K562 (cell line): Measurements from ENCODE around the gene ZDHHC12. TPM values are rescaled to one million over a fixed set of nuclear protein-coding genes. Genes with fewer than 3 reads are reported as not detected.

ENCODE experiments used
- KDM2B ChIP-seq: fragments of 250-450 bp; sonication (Bioruptor Pico); IDR thresholded peaks from 2 replicates; pipeline ENCODE4 v1.8.0; 2021; ENCODE audit warnings: mild to moderate bottlenecking, moderate library complexity
- KLF1 ChIP-seq: fragments of 450-650 bp; IDR thresholded peaks from 2 replicates; pipeline ENCODE4 v1.6.1; 2016; ENCODE audit warnings: missing genetic modification characterization, missing compliant biosample characterization
- MCM5 ChIP-seq: fragments of 450-650 bp; IDR thresholded peaks from 2 replicates; pipeline ENCODE4 v1.6.1; 2016; ENCODE audit warnings: low read depth
- POLR2H ChIP-seq: IDR thresholded peaks from 2 replicates; pipeline ENCODE4 v1.6.1; 2016; ENCODE audit warnings: missing genetic modification characterization, low read depth, mild to moderate bottlenecking, control low read depth, missing compliant biosample characterization, moderate library complexity
- RBFOX2 ChIP-seq: fragments of 200-400 bp; formaldehyde crosslinking; IDR thresholded peaks from 2 replicates; pipeline ENCODE4 v1.6.1; 2017; ENCODE audit warnings: low read depth, mild to moderate bottlenecking, low read length, moderate library complexity
- RBM22 ChIP-seq: fragments of 200-400 bp; formaldehyde crosslinking; IDR thresholded peaks from 2 replicates; pipeline ENCODE4 v1.6.1; 2018; ENCODE audit warnings: low read length, low read depth; ENCODE audit not compliant: poor library complexity, severe bottlenecking
- SIX5 ChIP-seq, 2 experiments: IDR thresholded peaks; 2 replicates each; pipeline ENCODE4 v1.6.1; 2011; ENCODE audit warnings: low read length in 2 of 2, borderline replicate concordance in 1 of 2, low read depth in 1 of 2, mild to moderate bottlenecking in 1 of 2, moderate library complexity in 1 of 2; ENCODE audit not compliant: insufficient read depth in 1 of 2
- SMARCA5 ChIP-seq: fragments of 450-650 bp; IDR thresholded peaks from 2 replicates; pipeline ENCODE4 v1.6.1; 2016
- ZNF121 ChIP-seq: sonication (generic); formaldehyde crosslinking; conservative IDR thresholded peaks from 2 replicates; pipeline ENCODE4 v1.8.0; 2022; ENCODE audit warnings: missing genetic modification reagents
- ZNF217 ChIP-seq: sonication (generic); formaldehyde crosslinking; IDR thresholded peaks from 2 replicates; pipeline ENCODE4 v1.8.0; 2022; ENCODE audit warnings: mild to moderate bottlenecking, missing genetic modification reagents
- polyA plus RNA-seq, 8 experiments: library from polyadenylated mRNA; depleted of rRNA in 4 of 8; stranded (reverse) in 5 of 8; unstranded in 3 of 8; fragments of >200 nt; fragmentation: Nextera tagmentation in 2 of 8; fragmentation: Illumina TruSeq in 1 of 8; extraction: Ambion mirVana in 2 of 8; extraction: Trizol in 1 of 8; gene quantifications; 2 replicates each; pipeline versions ENCODE4 v1.2.1 to v1.2.3, GENCODE V29; 2011 to 2014; ENCODE audit warnings: inconsistent platforms in 1 of 8, missing spikeins in 1 of 8
- total RNA-seq, 7 experiments: library from RNA; depleted of rRNA in 6 of 7; stranded (reverse); fragments of >200 nt in 6 of 7; fragmentation: Illumina TruSeq in 2 of 7; extraction: Trizol in 2 of 7; gene quantifications; 2 replicates each; pipeline versions ENCODE4 v1.2.1 to v1.2.3, GENCODE V29; 2011 to 2021; ENCODE audit warnings: low replicate concordance in 1 of 7
- TF ChIP-seq, protein P1 (sequence below): fragments of 450-650 bp; formaldehyde crosslinking; conservative IDR thresholded peaks from 2 replicates; pipeline ENCODE4 v1.4.0; 2022; ENCODE audit warnings: mild to moderate bottlenecking, missing genetic modification characterization
- TF ChIP-seq, protein P2 (sequence below), 2 experiments: fragments of 450-650 bp; IDR thresholded peaks; 2 replicates each; pipeline ENCODE4 v1.6.1; 2018; ENCODE audit warnings: mild to moderate bottlenecking in 2 of 2, low read depth in 1 of 2; ENCODE audit not compliant: partially characterized antibody in 2 of 2
- TF ChIP-seq, protein P3 (sequence below): fragments of 450-650 bp; IDR thresholded peaks from 2 replicates; pipeline ENCODE4 v1.6.1; 2017; ENCODE audit warnings: antibody characterized with exemption, mild to moderate bottlenecking
- TF ChIP-seq, protein P4 (sequence below): fragments of 250-450 bp; sonication (Bioruptor Pico); IDR thresholded peaks from 2 replicates; pipeline ENCODE4 v1.8.0; 2022; ENCODE audit warnings: moderate library complexity, mild to moderate bottlenecking, inconsistent platforms

ZDHHC12 gene
- total and polyA plus RNA-seq, 9 of the 15 experiments (the other 6 are each of a cell fraction or from before 2014, with no cell fraction given): 0.21 to 38.0 (median 13.8) TPM

DNA sequence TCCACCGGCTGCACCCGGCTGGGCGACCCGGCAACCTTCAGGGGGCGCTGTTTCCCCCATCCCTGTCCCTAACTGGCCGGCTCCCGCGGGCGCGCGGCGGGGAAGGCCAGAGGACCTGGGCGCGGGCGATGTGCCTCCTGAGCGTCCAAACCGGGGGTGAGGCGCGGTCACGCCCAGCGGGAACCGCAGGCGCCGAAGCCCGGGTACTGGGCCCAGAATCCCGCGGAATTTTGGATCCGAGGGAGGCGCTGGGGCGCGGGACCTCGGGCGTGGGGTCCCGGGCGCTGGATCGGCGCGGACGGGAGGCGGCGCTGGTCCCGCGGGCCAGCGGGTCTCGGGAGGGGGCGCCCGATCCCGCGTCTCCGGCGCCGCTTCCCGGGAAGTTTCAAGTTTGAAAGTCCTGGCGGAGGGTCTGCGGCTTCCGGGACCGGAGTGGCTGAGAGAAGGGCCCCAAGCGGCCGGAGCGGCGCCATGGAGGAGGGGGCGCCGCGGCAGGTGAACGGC is 21.4 kb downstream of the ZDHHC12 start, which contains the start of gene PKN3 (continued):
- TF ChIP-seq, protein P1, sequence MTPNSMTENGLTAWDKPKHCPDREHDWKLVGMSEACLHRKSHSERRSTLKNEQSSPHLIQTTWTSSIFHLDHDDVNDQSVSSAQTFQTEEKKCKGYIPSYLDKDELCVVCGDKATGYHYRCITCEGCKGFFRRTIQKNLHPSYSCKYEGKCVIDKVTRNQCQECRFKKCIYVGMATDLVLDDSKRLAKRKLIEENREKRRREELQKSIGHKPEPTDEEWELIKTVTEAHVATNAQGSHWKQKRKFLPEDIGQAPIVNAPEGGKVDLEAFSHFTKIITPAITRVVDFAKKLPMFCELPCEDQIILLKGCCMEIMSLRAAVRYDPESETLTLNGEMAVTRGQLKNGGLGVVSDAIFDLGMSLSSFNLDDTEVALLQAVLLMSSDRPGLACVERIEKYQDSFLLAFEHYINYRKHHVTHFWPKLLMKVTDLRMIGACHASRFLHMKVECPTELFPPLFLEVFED (CRISPR knock-in tag): no peak
- peak; percentile 82 for TF ChIP-seq RBFOX2
- TF ChIP-seq, protein P2, sequence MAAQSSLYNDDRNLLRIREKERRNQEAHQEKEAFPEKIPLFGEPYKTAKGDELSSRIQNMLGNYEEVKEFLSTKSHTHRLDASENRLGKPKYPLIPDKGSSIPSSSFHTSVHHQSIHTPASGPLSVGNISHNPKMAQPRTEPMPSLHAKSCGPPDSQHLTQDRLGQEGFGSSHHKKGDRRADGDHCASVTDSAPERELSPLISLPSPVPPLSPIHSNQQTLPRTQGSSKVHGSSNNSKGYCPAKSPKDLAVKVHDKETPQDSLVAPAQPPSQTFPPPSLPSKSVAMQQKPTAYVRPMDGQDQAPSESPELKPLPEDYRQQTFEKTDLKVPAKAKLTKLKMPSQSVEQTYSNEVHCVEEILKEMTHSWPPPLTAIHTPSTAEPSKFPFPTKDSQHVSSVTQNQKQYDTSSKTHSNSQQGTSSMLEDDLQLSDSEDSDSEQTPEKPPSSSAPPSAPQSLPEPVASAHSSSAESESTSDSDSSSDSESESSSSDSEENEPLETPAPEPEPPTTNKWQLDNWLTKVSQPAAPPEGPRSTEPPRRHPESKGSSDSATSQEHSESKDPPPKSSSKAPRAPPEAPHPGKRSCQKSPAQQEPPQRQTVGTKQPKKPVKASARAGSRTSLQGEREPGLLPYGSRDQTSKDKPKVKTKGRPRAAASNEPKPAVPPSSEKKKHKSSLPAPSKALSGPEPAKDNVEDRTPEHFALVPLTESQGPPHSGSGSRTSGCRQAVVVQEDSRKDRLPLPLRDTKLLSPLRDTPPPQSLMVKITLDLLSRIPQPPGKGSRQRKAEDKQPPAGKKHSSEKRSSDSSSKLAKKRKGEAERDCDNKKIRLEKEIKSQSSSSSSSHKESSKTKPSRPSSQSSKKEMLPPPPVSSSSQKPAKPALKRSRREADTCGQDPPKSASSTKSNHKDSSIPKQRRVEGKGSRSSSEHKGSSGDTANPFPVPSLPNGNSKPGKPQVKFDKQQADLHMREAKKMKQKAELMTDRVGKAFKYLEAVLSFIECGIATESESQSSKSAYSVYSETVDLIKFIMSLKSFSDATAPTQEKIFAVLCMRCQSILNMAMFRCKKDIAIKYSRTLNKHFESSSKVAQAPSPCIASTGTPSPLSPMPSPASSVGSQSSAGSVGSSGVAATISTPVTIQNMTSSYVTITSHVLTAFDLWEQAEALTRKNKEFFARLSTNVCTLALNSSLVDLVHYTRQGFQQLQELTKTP (IDR thresholded peaks at IDR 0.05; ENCODE audit: low read depth in 1 of 2, partially characterized antibody in 2 of 2): no peak
- no peak for TF ChIP-seq ZNF121 (CRISPR knock-in tag)
- no peak for TF ChIP-seq SIX5 (IDR thresholded peaks at IDR 0.05; ENCODE audit: borderline replicate concordance in 1 of 2, insufficient read depth in 1 of 2, low read depth in 1 of 2, low read length in 2 of 2)
- 0 out of 2 replicates have a peak, but pooled peaks have one; percentile 38 for TF ChIP-seq KLF1 (tag)
- no peak for TF ChIP-seq ZNF217 (CRISPR knock-in tag)
- peak; percentile 40 for TF ChIP-seq RBM22
- TF ChIP-seq, protein P3, sequence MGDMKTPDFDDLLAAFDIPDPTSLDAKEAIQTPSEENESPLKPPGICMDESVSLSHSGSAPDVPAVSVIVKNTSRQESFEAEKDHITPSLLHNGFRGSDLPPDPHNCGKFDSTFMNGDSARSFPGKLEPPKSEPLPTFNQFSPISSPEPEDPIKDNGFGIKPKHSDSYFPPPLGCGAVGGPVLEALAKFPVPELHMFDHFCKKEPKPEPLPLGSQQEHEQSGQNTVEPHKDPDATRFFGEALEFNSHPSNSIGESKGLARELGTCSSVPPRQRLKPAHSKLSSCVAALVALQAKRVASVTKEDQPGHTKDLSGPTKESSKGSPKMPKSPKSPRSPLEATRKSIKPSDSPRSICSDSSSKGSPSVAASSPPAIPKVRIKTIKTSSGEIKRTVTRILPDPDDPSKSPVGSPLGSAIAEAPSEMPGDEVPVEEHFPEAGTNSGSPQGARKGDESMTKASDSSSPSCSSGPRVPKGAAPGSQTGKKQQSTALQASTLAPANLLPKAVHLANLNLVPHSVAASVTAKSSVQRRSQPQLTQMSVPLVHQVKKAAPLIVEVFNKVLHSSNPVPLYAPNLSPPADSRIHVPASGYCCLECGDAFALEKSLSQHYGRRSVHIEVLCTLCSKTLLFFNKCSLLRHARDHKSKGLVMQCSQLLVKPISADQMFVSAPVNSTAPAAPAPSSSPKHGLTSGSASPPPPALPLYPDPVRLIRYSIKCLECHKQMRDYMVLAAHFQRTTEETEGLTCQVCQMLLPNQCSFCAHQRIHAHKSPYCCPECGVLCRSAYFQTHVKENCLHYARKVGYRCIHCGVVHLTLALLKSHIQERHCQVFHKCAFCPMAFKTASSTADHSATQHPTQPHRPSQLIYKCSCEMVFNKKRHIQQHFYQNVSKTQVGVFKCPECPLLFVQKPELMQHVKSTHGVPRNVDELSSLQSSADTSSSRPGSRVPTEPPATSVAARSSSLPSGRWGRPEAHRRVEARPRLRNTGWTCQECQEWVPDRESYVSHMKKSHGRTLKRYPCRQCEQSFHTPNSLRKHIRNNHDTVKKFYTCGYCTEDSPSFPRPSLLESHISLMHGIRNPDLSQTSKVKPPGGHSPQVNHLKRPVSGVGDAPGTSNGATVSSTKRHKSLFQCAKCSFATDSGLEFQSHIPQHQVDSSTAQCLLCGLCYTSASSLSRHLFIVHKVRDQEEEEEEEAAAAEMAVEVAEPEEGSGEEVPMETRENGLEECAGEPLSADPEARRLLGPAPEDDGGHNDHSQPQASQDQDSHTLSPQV: peak; percentile 78
- TF ChIP-seq POLR2H (tag): no peak
- TF ChIP-seq SMARCA5: no peak
- TF ChIP-seq KDM2B (CRISPR knock-in tag): peak; percentile 4; the same call in 1 of the 2 replicates
- TF ChIP-seq, protein P4, sequence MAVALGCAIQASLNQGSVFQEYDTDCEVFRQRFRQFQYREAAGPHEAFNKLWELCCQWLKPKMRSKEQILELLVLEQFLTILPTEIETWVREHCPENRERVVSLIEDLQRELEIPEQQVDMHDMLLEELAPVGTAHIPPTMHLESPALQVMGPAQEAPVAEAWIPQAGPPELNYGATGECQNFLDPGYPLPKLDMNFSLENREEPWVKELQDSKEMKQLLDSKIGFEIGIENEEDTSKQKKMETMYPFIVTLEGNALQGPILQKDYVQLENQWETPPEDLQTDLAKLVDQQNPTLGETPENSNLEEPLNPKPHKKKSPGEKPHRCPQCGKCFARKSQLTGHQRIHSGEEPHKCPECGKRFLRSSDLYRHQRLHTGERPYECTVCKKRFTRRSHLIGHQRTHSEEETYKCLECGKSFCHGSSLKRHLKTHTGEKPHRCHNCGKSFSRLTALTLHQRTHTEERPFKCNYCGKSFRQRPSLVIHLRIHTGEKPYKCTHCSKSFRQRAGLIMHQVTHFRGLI (CRISPR knock-in tag): no peak
- TF ChIP-seq MCM5: no peak
